ENCODE measurements around the gene MYH16. TPM values are rescaled to one million over a fixed set of nuclear protein-coding genes. Genes with fewer than 3 reads are reported as not detected.

Gene MYH16
- total RNA-seq, 4 donors from 2014 or later, result not detected

DNA sequence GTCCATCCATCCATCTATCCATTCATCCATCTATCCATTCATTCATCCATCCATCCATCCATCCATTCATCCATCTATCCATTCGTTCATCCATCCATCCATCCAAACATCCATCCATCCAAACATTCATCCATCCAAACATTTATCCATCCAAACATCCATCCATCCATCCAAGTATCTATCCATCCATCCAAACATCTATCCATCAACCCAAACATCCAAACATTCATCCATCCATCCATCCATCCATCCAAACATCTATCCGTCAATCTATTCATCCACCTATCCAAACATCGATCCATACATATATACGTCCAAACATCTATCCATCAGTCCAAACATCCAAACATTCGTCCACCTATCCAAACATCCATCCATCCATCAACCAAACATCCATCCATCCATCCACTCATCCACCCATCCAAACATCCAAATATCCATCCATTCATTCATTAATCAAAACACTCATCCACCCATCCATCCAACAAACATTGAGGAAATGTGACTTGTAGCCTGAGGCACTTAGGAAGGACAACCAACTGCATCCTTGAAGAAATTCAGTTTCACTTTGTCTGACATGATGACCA is 28.8 kb upstream of the MYH16 start:
- ATAC-seq, result no peak
- Histone ChIP-seq H3K27me3 (peaks cover 30% of the 10 kb centered on the region), H3K36me3 (no peaks in the 10 kb centered on the region), H3K4me3 (no peak overlapping the region), H3K27ac (no peak overlapping the region), H3K4me1 (no peaks in the 10 kb centered on the region), H3K9me3 (no peaks in the 10 kb centered on the region)
- WGBS, 2 donors (ENCODE audit: low coverage in 1 of 2), result 75 to 81% methylated on average over 5 of the region's 5 CpGs
- TF ChIP-seq, protein P1, sequence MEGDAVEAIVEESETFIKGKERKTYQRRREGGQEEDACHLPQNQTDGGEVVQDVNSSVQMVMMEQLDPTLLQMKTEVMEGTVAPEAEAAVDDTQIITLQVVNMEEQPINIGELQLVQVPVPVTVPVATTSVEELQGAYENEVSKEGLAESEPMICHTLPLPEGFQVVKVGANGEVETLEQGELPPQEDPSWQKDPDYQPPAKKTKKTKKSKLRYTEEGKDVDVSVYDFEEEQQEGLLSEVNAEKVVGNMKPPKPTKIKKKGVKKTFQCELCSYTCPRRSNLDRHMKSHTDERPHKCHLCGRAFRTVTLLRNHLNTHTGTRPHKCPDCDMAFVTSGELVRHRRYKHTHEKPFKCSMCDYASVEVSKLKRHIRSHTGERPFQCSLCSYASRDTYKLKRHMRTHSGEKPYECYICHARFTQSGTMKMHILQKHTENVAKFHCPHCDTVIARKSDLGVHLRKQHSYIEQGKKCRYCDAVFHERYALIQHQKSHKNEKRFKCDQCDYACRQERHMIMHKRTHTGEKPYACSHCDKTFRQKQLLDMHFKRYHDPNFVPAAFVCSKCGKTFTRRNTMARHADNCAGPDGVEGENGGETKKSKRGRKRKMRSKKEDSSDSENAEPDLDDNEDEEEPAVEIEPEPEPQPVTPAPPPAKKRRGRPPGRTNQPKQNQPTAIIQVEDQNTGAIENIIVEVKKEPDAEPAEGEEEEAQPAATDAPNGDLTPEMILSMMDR (IDR thresholded peaks at IDR 0.05), result no peak
- TF ChIP-seq POLR2AphosphoS5 (IDR thresholded peaks at IDR 0.05) (no peak), EP300 (IDR thresholded peaks at IDR 0.05) (no peak), POLR2A (IDR thresholded peaks at IDR 0.05) (no peak)

DNA sequence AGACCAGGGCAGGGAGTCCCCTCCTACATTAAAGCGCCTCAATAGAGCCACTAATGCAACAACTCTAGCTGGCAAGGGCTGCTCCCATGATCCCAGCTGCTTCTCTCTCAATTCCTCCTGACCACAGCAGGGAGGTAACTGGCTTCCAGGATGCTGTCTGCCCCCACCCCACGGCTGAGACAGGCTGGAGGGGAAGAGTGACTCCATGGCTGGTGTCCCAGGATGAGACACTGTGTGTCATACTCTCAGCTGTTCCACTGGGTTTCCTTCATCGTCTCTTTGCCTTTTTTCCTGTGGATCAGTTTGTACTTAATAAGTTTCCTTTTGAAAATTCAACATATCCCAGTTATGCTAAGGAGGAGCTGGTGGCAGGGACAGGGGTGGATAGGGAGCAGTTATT is 27.7 kb upstream of the MYH16 start:
- TF ChIP-seq, protein P1 (IDR thresholded peaks at IDR 0.05), result no peak
- TF ChIP-seq POLR2AphosphoS5 (IDR thresholded peaks at IDR 0.05) (no peak), POLR2A (IDR thresholded peaks at IDR 0.05) (no peak), EP300 (IDR thresholded peaks at IDR 0.05) (no peak)
- WGBS, 2 donors (ENCODE audit: low coverage in 1 of 2), result 50 to 58% methylated on average over 1 to 3 of the region's 3 CpGs
- no peaks in the 10 kb centered on the region for H3K36me3 ChIP-seq
- H3K9me3 ChIP-seq, result no peaks in the 10 kb centered on the region
- H3K27me3 ChIP-seq, result peaks cover 23% of the 10 kb centered on the region
- H3K27ac ChIP-seq, result no peak overlapping the region
- no peak overlapping the region for H3K4me3 ChIP-seq
- no peak for ATAC-seq
- no peaks in the 10 kb centered on the region for H3K4me1 ChIP-seq

DNA sequence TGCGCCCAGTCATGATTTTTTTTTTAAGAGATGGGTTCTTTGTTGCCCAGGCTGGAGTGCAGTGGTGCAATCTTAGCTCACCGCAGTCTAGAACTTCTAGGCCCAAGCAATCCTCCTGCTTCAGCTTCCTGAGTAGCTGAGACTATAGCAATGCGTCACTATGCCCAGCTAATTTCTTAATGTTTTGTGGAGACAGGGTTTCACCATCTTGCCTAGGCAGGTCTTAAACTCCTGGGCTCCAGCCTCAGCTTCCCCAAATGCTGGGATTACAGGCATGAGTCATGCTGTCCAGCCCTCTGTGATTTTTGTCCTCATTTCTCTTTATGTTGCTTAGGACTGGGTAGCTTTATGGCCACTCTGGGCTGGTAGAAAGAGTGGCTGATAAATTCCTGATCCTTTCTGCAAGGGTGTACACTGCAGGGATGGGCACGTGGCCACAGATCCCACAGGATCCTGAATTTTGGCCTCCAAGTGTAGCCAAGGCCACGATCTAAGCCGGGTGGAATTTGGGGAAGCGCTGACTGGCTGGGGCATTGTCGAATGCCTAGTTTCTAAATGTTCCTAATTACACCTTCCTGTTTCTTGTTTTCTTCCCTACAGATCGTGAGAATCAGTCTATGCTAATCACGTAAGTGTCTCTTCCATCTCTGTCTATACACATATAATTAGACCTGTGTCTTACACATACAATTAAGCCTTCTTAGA is 24.1 kb upstream of the MYH16 start:
- Histone ChIP-seq H3K9me3 (no peaks in the 10 kb centered on the region), H3K27me3 (peaks cover 47% of the 10 kb centered on the region), H3K4me1 (no peaks in the 10 kb centered on the region), H3K36me3 (no peaks in the 10 kb centered on the region), H3K27ac (no peak overlapping the region), H3K4me3 (no peak overlapping the region)
- WGBS, 2 donors (ENCODE audit: low coverage in 1 of 2), result 67 to 100% methylated on average over 4 to 9 of the region's 10 CpGs
- no peak for ATAC-seq
- no peak for TF ChIP-seq POLR2A (IDR thresholded peaks at IDR 0.05)
- no peak for TF ChIP-seq EP300 (IDR thresholded peaks at IDR 0.05)
- TF ChIP-seq, protein P1 (IDR thresholded peaks at IDR 0.05), result no peak
- TF ChIP-seq POLR2AphosphoS5 (IDR thresholded peaks at IDR 0.05), result no peak

DNA sequence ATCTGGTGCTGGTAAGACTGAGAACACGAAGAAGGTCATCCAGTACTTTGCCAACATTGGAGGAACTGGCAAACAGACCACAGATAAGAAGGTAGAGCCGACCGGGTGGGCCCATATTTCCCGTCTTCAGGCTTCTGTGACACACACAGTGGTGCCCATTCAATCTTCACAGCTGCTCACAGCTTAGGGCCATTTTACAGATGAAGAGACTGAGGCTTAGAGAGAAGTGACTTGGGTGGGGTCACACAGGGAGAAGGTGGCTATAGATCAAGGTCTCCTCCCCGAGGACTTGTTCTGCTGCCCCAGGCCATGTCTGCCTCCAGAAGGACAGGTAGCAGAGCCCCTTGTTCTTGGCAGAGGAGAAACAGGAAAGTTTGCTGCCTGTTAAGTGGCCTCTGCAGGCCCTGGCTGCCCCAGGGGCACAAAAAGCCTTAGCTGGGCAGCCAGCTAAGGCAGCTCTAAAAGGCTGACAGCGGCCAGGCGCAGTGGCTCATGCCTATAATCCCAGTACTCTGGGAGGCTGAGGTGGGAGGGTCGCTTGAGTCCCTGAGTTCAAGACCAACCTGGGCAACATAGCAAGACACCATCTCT is 22.6 kb upstream of the MYH16 start:
- Histone ChIP-seq H3K27ac (no peak overlapping the region), H3K27me3 (peaks cover 40% of the 10 kb centered on the region), H3K4me1 (no peaks in the 10 kb centered on the region), H3K9me3 (no peaks in the 10 kb centered on the region), H3K36me3 (no peaks in the 10 kb centered on the region), H3K4me3 (no peak overlapping the region)
- TF ChIP-seq EP300 (IDR thresholded peaks at IDR 0.05) (no peak), POLR2A (IDR thresholded peaks at IDR 0.05) (no peak), POLR2AphosphoS5 (IDR thresholded peaks at IDR 0.05) (no peak)
- TF ChIP-seq, protein P1 (IDR thresholded peaks at IDR 0.05), result no peak
- WGBS, 2 donors (ENCODE audit: low coverage in 1 of 2), result 79 to 80% methylated on average over 3 of the region's 8 CpGs
- ATAC-seq, result no peak

All from gastroesophageal sphincter (tissue), 4 donors.